G401.6 (cell line): ENCODE measurements around the gene CNTN5.

Experiments
- FAIRE-seq: peaks from 2 replicates; lab custom pipeline; 2012; peaks lifted over from hg19 to GRCh38; lab: Jason Lieb, UNC

The CNTN5 gene

GRCh38 chr11:99952816-99953215 is 932.1 kb downstream of the CNTN5 start:
- no peak for FAIRE-seq

- FAIRE-seq: no peak
Measured at GRCh38 chr11:99960536-99960935, 939.8 kb downstream of the CNTN5 start.

GRCh38 chr11:99968336-99968735 is 947.6 kb downstream of the CNTN5 start:
- FAIRE-seq: no peak

GRCh38 chr11:99973993-99974392 is 953.2 kb downstream of the CNTN5 start:
- no peak for FAIRE-seq

- no peak for FAIRE-seq
Measured at GRCh38 chr11:99979042-99979441, 958.3 kb downstream of the CNTN5 start.

- FAIRE-seq: no peak
Measured at GRCh38 chr11:99987821-99988470, 967.2 kb downstream of the CNTN5 start.

- FAIRE-seq: no peak
Measured at GRCh38 chr11:99988471-99988837, 967.7 kb downstream of the CNTN5 start.

- no peak for FAIRE-seq
Measured at GRCh38 chr11:100003985-100004384, 983.2 kb downstream of the CNTN5 start.

GRCh38 chr11:100004541-100004940 is 983.8 kb downstream of the CNTN5 start:
- FAIRE-seq: no peak

- FAIRE-seq: no peak
Measured at GRCh38 chr11:100008417-100008816, 987.7 kb downstream of the CNTN5 start.

- no peak for FAIRE-seq
Measured at GRCh38 chr11:100009728-100010127, 989.0 kb downstream of the CNTN5 start.

GRCh38 chr11:100010393-100010792 is 989.6 kb downstream of the CNTN5 start:
- no peak for FAIRE-seq

- no peak for FAIRE-seq
Measured at GRCh38 chr11:100011697-100012096, 990.9 kb downstream of the CNTN5 start.

- FAIRE-seq: no peak
Measured at GRCh38 chr11:100013011-100013410, 992.3 kb downstream of the CNTN5 start.

GRCh38 chr11:100031973-100032372 is 1011.2 kb downstream of the CNTN5 start:
- no peak for FAIRE-seq

- FAIRE-seq: no peak
Measured at GRCh38 chr11:100061006-100061405, 1040.3 kb downstream of the CNTN5 start.

- no peak for FAIRE-seq
Measured at GRCh38 chr11:100066399-100066798, 1045.7 kb downstream of the CNTN5 start.

GRCh38 chr11:100068116-100068515 is 1047.4 kb downstream of the CNTN5 start:
- no peak for FAIRE-seq

GRCh38 chr11:100072131-100072530 is 1051.4 kb downstream of the CNTN5 start:
- FAIRE-seq: no peak

- FAIRE-seq: no peak
Measured at GRCh38 chr11:100080381-100080780, 1059.6 kb downstream of the CNTN5 start.

GRCh38 chr11:100080821-100081220 is 1060.1 kb downstream of the CNTN5 start:
- no peak for FAIRE-seq

- no peak for FAIRE-seq
Measured at GRCh38 chr11:100093698-100094097, 1072.9 kb downstream of the CNTN5 start.

- FAIRE-seq: no peak
Measured at GRCh38 chr11:100094121-100094865, 1073.5 kb downstream of the CNTN5 start.

GRCh38 chr11:100095809-100096208 is 1075.1 kb downstream of the CNTN5 start:
- FAIRE-seq: no peak
